ENCODE results near the gene TMEM163.

GRCh38 chr2:134448650-134449049 is 270.1 kb downstream of the TMEM163 start:
- TF ChIP-seq, protein P1, sequence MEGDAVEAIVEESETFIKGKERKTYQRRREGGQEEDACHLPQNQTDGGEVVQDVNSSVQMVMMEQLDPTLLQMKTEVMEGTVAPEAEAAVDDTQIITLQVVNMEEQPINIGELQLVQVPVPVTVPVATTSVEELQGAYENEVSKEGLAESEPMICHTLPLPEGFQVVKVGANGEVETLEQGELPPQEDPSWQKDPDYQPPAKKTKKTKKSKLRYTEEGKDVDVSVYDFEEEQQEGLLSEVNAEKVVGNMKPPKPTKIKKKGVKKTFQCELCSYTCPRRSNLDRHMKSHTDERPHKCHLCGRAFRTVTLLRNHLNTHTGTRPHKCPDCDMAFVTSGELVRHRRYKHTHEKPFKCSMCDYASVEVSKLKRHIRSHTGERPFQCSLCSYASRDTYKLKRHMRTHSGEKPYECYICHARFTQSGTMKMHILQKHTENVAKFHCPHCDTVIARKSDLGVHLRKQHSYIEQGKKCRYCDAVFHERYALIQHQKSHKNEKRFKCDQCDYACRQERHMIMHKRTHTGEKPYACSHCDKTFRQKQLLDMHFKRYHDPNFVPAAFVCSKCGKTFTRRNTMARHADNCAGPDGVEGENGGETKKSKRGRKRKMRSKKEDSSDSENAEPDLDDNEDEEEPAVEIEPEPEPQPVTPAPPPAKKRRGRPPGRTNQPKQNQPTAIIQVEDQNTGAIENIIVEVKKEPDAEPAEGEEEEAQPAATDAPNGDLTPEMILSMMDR (tag by site-specific recombination; IDR thresholded peaks at IDR 0.05), result no peak
- TF ChIP-seq ZBTB8A (tag by site-specific recombination; IDR thresholded peaks at IDR 0.05), result no peak
- TF ChIP-seq BCL11A (tag by site-specific recombination; IDR thresholded peaks at IDR 0.05; ENCODE audit: low read depth), result no peak
- no peak for TF ChIP-seq KLF7 (tag by site-specific recombination; IDR thresholded peaks at IDR 0.05; ENCODE audit: borderline replicate concordance)
- TF ChIP-seq KLF10 (tag by site-specific recombination; IDR thresholded peaks at IDR 0.05), result no peak
- TF ChIP-seq ZNF114 (tag by site-specific recombination; IDR thresholded peaks at IDR 0.05), result no peak
- TF ChIP-seq, protein P2, sequence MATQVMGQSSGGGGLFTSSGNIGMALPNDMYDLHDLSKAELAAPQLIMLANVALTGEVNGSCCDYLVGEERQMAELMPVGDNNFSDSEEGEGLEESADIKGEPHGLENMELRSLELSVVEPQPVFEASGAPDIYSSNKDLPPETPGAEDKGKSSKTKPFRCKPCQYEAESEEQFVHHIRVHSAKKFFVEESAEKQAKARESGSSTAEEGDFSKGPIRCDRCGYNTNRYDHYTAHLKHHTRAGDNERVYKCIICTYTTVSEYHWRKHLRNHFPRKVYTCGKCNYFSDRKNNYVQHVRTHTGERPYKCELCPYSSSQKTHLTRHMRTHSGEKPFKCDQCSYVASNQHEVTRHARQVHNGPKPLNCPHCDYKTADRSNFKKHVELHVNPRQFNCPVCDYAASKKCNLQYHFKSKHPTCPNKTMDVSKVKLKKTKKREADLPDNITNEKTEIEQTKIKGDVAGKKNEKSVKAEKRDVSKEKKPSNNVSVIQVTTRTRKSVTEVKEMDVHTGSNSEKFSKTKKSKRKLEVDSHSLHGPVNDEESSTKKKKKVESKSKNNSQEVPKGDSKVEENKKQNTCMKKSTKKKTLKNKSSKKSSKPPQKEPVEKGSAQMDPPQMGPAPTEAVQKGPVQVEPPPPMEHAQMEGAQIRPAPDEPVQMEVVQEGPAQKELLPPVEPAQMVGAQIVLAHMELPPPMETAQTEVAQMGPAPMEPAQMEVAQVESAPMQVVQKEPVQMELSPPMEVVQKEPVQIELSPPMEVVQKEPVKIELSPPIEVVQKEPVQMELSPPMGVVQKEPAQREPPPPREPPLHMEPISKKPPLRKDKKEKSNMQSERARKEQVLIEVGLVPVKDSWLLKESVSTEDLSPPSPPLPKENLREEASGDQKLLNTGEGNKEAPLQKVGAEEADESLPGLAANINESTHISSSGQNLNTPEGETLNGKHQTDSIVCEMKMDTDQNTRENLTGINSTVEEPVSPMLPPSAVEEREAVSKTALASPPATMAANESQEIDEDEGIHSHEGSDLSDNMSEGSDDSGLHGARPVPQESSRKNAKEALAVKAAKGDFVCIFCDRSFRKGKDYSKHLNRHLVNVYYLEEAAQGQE (tag by site-specific recombination; IDR thresholded peaks at IDR 0.05), result no peak
- TF ChIP-seq MEIS1 (CRISPR knock-in tag; IDR thresholded peaks at IDR 0.05; ENCODE audit: borderline replicate concordance), result no peak
- TF ChIP-seq ZBTB21 (tag by site-specific recombination; IDR thresholded peaks at IDR 0.05), result no peak
- no peak for TF ChIP-seq ZNF274 (IDR thresholded peaks at IDR 0.05; ENCODE audit: low read length)
- TF ChIP-seq ZNF274 (tag by site-specific recombination; IDR thresholded peaks at IDR 0.05; ENCODE audit: borderline replicate concordance), result no peak
- TF ChIP-seq SETDB1 (IDR thresholded peaks at IDR 0.05; ENCODE audit: insufficient read length, low read length), result no peak
